ENCODE results near the gene SCAPER.
"Not testable (repeated sequence)": the region's sequence is repeated elsewhere in the genome, so short reads cannot be mapped to it uniquely, and the experiment has no call there.

Gene SCAPER

DNA sequence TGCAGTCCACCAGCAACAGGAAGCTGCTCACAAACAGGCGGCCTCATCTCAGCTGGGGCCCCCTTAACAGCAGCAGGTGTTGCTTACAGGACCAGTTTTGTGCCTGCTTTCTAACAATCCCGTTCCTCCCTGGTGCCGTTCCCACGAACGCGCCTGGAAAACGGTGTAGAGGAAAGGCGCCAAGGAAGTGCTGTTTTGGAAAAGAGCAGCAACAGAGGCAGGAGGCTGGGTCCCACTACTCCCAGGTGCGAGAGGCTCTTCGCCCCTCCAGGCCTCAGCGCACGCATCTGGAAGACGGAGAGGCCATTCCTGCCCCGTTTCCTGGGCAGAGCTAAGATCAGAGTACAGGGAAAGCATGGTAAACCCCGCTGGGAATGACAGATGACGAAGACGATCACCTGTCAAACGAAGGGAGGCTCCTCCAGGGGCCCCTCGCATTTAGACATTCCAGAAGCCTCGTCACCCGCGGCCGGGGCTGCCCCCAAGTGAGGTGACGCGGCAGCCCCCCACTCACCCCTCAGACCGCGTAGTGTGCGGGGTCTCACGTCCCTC lies 603 bp downstream of the SCAPER start:
- peak; percentile 20 for DNase-seq

DNA sequence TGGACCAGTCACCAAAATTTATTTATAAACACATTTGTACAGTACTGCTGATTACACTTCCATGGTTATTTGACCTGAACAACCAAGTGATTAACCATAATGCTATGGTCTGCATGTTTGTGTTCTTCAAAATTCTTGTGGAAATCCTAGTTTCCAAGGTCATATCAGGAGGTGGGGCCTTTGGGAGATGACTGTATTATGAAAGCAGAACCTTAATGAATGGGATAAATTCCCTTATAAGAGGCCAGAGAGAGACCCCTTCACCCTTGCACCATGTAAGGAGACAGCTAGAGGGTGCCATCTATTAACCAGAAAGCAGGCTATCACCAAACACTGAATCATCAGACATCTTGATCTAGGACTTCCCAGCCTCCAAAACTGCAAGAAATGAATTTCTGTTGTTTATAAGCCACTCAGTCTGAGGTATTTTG lies 1.9 kb downstream of the SCAPER start:
- DNase-seq, result no peak

DNA sequence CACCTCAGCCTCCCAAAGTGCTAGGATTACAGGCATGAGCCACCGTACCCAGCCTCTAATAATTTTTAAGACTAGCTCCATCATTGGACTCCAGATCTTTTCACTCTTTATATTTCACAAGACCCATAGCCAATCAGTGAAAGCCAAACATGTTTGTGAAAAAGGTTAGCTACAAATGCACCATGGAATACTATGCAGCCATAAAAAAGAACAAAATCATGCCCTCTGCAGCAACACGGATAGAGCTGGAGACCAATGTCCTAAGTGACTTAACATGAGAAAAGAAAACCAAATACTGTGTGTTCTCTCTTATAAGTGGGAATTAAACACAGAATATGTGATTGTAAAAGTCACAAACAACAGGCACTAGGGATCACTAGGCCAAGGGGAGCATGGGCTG lies 3.2 kb downstream of the SCAPER start:
- DNase-seq, result no peak

DNA sequence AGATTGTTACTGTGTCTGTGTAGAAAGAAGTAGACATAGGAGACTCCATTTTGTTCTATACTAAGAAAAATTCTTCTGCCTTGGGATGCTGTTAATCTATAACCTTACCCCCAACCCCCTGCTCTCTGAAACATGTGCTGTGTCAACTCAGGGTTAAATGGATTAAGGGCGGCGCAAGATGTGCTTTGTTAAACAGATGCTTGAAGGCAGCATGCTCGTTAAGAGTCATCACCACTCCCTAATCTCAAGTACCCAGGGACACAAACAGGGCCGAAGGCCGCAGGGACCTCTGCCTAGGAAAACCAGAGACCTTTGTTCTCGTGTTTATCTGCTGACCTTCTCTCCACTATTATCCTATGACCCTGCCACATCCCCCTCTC lies 5.2 kb downstream of the SCAPER start:
- not testable (repeated sequence) for DNase-seq

DNA sequence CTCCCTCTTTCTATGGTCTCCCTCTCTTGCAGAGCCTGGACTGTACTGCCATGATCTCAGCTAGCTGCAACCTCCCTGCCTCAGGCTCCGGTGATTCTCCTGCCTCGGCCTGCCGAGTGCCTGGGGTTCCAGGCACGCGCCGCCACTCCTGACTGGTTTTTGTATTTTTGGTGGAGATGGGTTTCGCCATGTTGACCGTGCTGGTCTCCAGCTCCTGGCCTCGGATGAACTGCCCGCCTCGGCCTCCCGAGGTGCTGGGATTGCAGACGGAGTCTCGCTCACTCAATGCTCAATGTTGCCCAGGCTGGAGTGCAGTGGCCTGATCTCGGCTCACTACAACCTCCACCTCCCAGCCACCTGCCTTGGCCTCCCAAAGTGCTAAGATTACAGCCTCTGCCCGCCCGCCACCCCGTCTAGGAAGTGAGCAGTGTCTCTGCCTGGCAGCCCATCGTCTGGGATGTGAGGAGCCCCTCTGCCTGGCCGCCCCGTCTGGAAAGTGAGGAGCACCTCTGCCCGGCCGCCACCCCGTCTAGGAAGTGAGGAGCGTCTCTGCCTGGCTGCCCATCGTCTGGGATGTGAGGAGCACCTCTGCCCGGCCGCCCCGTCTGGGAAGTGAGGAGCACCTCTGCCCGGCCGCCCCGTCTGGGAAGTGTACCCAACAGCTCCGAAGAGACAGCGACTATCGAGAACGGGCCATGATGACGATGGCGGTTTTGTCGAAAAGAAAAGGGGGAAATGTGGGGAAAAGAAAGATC lies 5.8 kb downstream of the SCAPER start:
- not testable (repeated sequence) for DNase-seq

DNA sequence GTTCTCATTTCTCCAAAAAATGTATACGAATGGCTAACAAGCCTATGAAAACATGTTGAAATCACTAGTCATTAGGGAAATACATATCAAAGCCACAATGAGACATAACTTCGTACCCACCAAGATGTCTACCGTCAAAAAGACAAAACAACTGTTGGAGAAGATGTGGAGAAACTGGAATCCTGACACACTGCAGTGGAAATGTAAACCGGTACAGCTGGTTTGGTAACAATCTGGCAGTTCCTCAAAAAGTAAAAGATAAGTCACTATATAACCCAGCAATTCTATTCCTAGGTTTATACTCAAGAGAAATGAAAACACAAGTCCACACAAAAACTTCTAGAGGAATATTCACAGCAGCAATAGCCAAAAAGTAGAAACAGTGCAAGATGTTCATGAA lies 7.0 kb downstream of the SCAPER start:
- DNase-seq, result no peak

DNA sequence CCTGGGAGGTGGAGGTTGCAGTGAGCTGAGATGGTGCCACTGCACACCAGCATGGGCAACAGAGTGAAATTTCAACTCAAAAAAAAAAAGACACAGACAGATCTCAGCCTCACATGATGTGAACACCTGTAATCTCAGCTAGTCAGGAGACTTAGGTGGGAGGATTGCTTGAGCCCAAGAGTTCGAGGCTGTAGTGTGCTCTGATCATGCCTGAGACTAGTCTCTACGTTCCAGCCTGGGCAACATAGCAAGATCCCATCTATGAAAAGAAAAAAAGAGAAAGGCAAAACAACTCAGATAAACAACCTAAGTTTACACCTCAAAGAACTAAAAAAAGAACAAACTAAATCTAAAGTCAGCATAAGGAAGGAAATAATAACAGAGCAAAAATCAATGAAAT lies 11.0 kb downstream of the SCAPER start:
- DNase-seq, result no peak

DNA sequence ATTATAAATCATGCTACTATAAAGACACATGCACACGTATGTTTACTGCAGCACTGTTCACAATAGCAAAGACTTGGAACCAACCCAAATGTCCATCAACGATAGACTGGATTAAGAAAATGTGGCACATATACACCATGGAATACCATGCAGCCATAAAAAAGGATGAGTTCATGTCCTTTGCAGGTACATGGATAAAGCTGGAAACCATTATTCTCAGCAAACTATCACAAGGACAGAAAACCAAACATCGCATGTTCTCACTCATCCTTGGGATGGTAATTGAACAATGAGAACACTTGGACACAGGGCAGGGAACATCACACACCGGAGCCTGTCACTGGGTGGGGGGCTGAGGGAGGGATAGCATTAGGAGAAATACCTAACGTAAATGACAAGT lies 12.3 kb downstream of the SCAPER start:
- DNase-seq, result not testable (repeated sequence)

DNA sequence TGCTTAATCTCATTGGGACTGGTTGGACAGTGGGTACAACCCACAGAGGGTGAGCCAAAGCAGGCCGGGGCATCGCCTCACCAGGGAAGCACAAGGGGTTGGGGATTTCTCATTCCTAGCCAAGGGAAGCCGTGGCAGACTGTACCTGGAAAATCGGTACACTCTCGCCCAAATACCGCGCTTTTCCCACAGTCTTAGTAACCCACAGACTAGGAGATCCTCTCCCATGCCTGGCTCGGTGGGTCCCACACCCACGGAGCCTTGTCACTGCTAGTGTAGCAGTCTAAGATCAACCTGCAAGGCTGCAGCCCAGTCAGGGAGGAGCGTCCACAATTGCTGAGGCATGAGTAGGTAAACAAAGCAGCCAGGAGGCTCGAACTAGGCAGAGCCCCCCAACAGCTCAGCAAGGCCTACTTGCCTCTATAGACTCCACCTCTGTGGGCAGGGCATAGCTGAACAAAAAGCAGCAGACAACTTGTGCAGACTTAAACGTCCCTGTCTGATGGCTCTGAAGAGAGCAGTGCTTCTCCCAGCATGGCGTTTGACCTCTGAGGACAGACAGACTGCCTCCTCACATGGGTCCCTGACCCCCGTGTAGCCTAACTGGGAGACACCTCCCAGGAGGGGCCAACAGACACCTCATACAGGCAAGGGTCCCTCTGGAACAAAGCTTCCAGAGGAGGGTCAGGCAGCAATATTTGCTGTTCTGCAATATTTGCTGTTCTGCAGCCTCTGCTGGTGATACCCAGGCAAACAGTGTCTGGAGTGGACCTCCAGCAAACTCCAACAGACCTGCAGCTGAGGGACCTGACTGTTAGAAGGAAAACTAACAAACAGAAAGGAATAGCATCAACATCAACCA lies 17.6 kb downstream of the SCAPER start:
- not testable (repeated sequence) for DNase-seq

DNA sequence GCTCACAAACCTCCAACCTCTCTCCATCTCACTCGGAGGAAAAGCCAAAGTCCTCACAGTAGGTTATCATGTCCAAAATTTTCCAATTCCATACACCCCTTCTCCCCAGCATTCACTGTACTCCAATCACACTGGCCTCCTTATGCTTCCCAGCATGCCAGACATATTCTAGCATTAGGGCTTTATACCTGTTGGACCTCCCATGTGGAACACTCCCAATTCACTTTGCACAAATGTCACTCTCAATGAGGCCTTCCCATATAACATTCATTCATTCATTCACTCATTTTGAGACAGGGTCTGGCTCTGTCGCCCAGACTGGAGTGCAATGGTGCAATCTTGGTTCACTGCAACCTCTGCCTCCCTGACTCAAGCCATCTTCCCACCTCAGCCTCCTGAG lies 19.9 kb downstream of the SCAPER start:
- DNase-seq, result no peak

DNA sequence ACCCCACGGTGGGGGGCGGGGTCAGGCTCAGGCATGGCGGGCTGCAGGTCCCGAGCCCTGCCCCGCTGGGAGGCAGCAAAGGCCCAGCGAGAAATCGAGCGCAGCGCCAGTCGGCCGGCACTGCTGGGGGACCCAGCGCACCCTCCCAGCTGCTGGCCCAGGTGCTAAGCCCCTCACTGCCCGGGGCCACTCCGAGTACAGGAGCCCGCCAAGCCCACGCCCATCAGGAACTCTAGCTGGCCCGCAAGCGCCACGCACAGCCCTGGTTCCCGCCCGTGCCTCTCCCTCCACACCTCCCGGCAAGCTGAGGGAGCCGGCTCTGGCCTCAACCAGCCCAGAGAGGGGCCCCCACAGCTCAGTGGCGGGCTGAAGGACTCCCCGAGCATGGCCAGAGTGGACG lies 29.2 kb downstream of the SCAPER start:
- DNase-seq, result no peak

DNA sequence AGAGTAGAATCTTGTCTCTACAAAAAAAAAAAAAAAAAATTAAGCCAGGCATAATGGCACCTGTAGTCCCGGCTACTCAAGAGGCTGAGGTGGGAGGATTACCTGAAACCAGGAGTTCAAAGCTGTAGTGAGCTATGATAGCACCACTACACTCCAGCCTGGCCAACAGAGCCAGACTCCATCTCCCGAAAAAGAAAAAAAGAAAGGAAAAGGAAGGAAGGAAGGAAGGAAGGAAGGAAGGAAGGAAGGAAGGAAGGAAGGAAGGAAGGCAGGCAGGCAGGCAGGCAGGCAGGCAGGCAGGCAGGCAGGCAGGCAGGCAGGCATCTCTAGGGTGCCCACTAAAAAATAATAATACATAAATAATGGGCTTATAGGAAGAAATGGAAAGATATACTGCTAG lies 32.1 kb downstream of the SCAPER start:
- DNase-seq, result not testable (repeated sequence)

DNA sequence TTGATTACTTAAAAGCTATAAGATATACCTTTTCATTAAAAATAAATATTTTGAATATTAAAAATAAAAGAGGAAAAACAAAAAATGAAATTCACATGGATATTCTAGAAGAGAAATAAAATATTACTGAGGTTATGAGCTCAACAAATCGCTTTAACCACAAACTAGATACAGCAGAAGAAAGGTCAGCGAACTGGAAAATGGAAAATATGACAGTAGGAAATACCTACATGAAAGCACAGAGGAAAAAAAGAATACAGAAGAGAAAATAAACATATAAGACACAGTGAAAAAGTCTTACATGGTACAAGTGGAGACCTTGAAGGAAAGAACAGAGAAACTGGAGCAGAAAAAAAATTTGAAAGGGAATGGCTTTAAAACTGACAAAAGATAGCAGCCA lies 33.2 kb downstream of the SCAPER start:
- DNase-seq, result no peak

DNA sequence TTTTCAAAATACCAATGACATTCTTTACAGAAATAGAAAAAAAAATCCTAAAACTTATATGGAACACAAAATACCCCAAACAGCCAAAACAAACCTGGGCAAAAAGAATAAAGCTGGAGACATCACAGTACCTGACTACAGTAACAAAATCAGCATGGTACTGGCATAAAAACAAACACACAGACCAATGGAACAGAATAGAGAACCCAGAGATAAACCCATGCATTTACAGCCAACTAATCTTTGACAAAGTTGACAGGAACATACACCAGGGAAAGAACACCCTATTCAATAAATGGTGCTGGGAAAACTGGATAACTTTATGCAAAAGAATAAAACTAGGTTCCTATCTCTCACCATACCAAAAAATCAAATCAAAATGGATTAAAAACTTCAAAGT lies 36.4 kb downstream of the SCAPER start:
- no peak for DNase-seq

DNA sequence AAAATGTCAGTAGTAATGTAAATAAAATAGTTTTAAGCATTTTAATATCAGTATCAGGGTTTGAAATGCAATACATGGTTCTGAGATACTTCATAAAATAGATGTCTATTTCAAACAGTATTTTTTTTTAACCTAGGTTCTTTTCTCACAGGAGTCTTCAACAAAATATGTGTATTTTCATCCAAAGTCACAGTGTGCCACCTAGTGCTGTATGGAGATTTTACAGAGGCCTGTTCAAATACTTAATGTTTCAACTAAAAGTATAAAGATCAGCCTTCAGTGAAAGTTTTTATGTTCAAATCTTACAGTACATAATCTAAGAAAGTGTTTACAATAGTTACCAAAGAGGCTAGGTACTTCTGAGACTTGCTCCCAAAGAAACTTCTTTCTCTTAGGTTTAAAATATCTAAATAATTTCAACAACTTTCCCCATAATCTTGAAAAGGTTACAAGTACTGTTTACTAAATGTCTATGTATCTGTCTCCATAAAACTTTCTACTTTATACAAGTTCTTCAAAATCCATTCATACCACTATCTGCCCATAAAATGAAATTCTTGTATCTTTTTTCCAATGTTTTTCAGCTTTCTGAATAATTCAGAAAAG lies 38.3 kb downstream of the SCAPER start:
- DNase-seq, result peak; percentile 14

DNA sequence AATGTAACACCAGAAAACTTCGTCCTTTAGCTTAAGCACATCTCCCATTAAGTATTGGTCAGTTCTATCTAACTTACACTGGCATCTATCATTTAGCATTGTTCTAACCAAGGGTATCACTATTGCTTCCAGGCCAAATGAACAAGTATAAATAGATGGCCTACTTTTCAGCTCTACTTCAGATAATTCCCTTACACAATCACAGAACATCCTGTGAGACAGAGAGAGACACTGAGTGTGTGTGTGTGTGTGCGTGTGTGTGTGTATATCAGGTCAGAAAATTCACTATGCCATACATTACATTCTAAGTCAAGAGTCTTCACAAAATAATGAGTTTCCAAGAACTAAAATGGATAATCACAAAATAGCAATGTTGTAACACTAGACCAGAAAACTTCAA lies 39.1 kb downstream of the SCAPER start:
- DNase-seq, result no peak

DNA sequence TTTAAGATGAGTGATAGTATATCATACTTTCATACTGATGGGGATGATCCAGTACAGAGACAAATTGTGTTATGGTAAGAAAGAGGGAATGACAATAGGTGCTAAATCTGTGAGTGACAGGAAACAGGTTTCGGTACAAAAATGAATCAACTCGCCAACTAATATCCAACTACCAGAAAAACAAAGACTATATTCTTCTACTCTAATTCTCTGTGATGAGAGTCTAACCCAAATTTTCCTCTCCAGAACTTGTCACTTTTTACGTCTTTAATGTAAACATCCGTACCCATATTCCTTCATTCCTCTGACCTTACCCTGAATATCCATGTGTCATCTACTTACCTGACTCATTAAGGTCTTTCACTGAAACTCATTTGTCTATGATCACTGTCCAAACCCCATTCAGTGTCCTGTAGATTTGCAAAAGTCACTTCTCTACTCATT lies 39.6 kb downstream of the SCAPER start:
- DNase-seq, result no peak

DNA sequence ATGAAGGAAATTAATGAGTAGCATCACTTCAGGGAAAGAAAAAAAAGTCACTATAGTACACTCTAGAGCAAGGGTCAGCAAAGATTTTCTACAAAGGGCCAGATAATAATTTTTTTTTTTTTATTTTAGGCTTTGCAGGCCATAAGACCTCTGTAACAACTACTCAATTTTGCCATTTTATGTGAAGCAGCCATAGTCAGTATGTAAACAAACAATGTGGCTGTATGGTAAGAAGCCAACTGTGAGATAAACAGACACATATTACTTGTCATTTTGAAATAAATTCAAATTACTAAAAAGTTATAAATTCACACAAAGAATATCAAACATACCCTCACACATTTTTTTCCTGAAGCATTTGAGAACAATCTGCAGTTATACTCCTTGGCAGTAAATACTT lies 40.6 kb downstream of the SCAPER start:
- DNase-seq, result no peak

DNA sequence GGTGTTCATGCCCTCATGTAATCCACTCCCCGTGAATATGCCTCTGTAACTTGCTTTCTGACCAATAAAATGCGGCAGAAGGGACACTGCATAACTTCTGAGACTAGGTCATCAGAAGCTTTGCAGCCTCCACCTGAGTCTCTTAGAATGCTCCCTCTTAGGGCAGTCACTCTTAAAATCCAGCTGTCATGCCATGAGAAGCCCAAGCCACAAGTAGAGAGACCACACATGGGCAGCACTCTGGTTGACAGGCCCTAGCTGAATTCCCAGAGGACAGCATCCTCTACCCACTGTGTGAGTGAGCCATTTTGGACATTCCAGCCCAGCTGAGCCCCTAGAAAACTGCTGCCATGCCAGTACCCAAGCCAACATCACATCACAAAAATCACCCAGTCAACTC lies 41.4 kb downstream of the SCAPER start:
- DNase-seq, result no peak

DNA sequence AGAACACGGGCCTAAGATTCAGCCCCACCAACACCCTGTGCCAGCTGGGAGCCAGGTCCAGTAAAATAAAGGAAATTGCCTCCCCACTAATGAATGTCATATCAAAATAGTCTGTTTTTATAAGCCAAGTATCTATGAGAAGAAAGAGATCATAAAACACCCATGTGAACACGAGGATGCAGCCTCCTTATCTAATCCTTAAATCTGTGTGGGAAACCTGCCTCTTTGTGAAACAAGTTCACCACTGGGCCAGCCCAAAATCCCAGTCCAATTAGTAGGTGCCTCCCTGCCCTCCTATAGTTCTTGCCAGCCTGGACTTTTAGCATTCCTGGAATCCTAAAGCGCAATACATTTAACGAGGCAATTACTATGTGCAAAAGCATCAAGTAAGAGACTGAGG lies 42.0 kb downstream of the SCAPER start:
- no peak for DNase-seq

DNA sequence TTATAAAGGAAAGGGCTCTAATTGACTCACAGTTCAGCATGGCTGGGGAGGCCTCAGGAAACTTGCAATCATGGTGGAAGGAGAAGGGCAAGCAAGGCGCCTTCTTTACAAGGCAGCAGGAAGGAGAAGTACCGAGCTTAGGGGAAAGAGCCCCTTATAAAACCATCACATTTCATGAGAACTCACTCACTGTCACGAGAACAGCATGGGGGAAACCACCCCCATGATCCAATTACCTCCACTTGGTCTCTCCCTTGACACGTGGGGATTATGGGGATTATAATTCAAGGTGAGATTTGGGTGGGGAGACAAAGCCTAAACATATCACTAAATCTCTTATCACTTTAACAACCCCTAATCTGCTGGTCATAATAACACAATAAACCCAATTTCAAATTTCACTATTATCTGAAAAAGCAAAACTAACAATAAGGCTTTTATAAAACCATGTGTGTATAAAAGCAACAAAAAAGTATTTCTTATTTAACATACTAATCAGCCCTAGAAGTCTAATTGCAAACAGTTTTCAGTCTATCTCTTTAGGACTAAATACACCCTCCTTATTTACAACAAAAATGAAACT lies 43.2 kb downstream of the SCAPER start:
- no peak for DNase-seq

DNA sequence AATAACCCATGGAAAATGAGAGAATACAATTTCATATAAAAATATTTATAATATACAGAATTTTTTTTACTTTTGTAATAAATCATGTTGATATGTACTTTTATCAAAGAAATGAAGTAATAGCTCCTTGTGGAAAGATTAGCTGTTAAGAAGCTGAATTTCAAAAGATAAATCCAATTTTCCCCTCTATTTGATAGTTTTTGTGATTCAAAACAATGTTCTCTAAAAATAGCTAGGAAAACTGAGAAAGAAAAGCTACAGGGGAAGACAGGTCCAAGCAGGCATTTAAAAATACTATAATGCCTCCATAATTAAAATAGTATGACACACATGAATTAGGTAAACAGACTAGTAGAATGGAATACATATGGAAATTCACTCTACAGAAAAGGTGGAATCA lies 44.9 kb downstream of the SCAPER start:
- DNase-seq, result no peak

DNA sequence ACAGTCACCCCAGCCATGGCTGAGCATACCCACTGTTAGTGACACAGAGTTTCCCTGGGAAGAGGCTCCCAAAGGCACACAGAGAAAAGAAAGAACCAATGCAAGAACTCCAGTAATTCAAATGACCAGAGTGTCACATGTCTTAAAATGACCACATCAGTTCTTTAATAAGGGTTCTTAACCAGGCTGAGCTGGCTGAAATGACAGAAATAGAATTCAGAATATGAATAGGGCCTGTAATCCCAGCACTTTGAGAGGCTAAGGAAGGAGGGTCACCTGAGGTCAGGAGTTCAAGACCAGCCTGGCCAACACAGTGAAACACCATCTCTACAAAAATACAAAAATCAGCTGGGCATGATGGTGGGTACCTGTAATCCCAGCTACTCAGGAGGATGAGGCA lies 54.8 kb downstream of the SCAPER start:
- DNase-seq, result not testable (repeated sequence)

All from stimulated activated CD4-positive, alpha-beta T cell treated with anti-CD3 and anti-CD28 coated beads, Interleukin-15, amount 100 ng/mL, for 24 hours (primary cell).